Adrenal gland (tissue), 5 donors: ENCODE results near the gene BMERB1.

Experiments used
- POLR2A ChIP-seq, 2 donors: fragments of 450-650 bp; IDR thresholded peaks; one replicate each; pipeline ENCODE4 v1.6.1; 2017; ENCODE audit warnings: antibody characterized with exemption in 2 of 2, mild to moderate bottlenecking in 2 of 2, moderate library complexity in 1 of 2
- TF ChIP-seq, protein P1 (sequence below), 6 experiments: fragments of 450-650 bp in 4 of 6; fragments of 200-600 bp in 2 of 6; sonication (generic) in 1 of 6; IDR thresholded peaks; 1 replicate in 5 of 6; 2 replicates in 1 of 6; pipeline versions ENCODE4 v1.5.1 to v1.8.0; 2016 to 2021; ENCODE audit warnings: antibody characterized with exemption in 6 of 6, mild to moderate bottlenecking in 2 of 6, moderate library complexity in 1 of 6
- donor health status: DM: no; HTN: no; CAD: no.

DNA sequence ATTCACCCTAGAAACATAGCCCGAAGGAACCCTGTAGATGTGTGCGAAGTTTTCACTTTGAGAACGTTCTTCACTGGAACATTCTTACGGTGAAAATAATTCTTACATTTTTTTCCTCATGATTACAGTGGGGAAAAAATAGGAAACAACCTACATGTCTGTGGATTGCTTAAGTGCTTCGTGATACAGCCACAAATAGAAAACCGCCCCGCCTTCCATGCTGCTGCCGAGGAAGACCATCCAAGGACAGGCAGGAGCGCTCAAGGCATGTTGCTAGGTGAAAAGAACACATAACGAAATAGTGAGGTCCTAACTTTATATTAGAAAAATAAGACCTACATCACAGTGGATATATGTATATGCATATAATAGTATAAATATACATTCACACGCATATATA is 78.8 kb downstream of the BMERB1 start:
- TF ChIP-seq, protein P1, sequence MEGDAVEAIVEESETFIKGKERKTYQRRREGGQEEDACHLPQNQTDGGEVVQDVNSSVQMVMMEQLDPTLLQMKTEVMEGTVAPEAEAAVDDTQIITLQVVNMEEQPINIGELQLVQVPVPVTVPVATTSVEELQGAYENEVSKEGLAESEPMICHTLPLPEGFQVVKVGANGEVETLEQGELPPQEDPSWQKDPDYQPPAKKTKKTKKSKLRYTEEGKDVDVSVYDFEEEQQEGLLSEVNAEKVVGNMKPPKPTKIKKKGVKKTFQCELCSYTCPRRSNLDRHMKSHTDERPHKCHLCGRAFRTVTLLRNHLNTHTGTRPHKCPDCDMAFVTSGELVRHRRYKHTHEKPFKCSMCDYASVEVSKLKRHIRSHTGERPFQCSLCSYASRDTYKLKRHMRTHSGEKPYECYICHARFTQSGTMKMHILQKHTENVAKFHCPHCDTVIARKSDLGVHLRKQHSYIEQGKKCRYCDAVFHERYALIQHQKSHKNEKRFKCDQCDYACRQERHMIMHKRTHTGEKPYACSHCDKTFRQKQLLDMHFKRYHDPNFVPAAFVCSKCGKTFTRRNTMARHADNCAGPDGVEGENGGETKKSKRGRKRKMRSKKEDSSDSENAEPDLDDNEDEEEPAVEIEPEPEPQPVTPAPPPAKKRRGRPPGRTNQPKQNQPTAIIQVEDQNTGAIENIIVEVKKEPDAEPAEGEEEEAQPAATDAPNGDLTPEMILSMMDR (IDR thresholded peaks at IDR 0.05) = no peak
- TF ChIP-seq POLR2A (IDR thresholded peaks at IDR 0.05) = no peak
